HepG2 (cell line): ENCODE data around the gene LHPP. TPM values are rescaled to one million over a fixed set of nuclear protein-coding genes. Genes with fewer than 3 reads are reported as not detected.

Experiments
- FOXC1 ChIP-seq: sonication (generic); formaldehyde crosslinking; IDR thresholded peaks from 2 replicates; pipeline ENCODE4 v1.8.0; 2022; ENCODE audit warnings: mild to moderate bottlenecking, missing genetic modification reagents, borderline replicate concordance
- NR1H2 ChIP-seq: sonication (generic); formaldehyde crosslinking; IDR thresholded peaks from 2 replicates; pipeline ENCODE4 v1.8.1; 2022; ENCODE audit warnings: low read depth, missing genetic modification reagents, borderline replicate concordance
- RFXANK ChIP-seq: IDR thresholded peaks from 2 replicates; pipeline ENCODE4 v1.6.1; 2016
- TEAD2 ChIP-seq: sonication (generic); formaldehyde crosslinking; IDR thresholded peaks from 2 replicates; pipeline ENCODE4 v1.9.0; 2021; ENCODE audit warnings: missing genetic modification reagents
- ZNF333 ChIP-seq: sonication (generic); formaldehyde crosslinking; IDR thresholded peaks from 2 replicates; pipeline ENCODE4 v1.4.0; 2020; ENCODE audit warnings: mild to moderate bottlenecking, missing genetic modification reagents, borderline replicate concordance
- ZNF678 ChIP-seq: sonication (generic); formaldehyde crosslinking; IDR thresholded peaks from 2 replicates; pipeline ENCODE4 v1.4.0; 2020; ENCODE audit warnings: mild to moderate bottlenecking, missing genetic modification reagents
- polyA plus RNA-seq, 8 experiments: library from polyadenylated mRNA; depleted of rRNA in 3 of 8; stranded (reverse) in 7 of 8; unstranded in 1 of 8; fragments of >200 nt; fragmentation: Illumina TruSeq in 4 of 8; extraction: Trizol in 4 of 8; gene quantifications; 2 replicates each; pipeline versions ENCODE4 v1.2.1 to v1.2.3, GENCODE V29; 2011 to 2016; ENCODE audit warnings: low read depth in 4 of 8, missing spikeins in 1 of 8, mixed read lengths in 1 of 8; ENCODE audit not compliant: insufficient read depth in 1 of 8
- total RNA-seq, 5 experiments: library from RNA; depleted of rRNA; stranded (reverse); fragments of >200 nt; fragmentation: Illumina TruSeq; extraction: Trizol; gene quantifications; 2 replicates each; pipeline ENCODE4 v1.2.3, GENCODE V29; 2016; ENCODE audit warnings: low read depth in 1 of 5
- TF ChIP-seq, protein P1 (sequence below), 2 experiments: fragments of 450-650 bp in 1 of 2; sonication (generic) in 1 of 2; formaldehyde crosslinking in 1 of 2; IDR thresholded peaks; 2 replicates each; pipeline versions ENCODE4 v1.6.1 to v1.8.0; 2016 to 2022; ENCODE audit warnings: antibody characterized with exemption in 1 of 2, mild to moderate bottlenecking in 1 of 2, missing genetic modification reagents in 1 of 2

Gene LHPP
- total and polyA plus RNA-seq, 2 of the 13 experiments (the other 11 are each of a cell fraction or from before 2014, with no cell fraction given) = 5.2 to 13.1 TPM

- TF ChIP-seq FOXC1 (no peak), NR1H2 (no peak), RFXANK (CRISPR knock-in tag) (no peak), ZNF333 (CRISPR knock-in tag) (no peak), TEAD2 (CRISPR knock-in tag) (no peak), ZNF678 (no peak)
- TF ChIP-seq, protein P1, sequence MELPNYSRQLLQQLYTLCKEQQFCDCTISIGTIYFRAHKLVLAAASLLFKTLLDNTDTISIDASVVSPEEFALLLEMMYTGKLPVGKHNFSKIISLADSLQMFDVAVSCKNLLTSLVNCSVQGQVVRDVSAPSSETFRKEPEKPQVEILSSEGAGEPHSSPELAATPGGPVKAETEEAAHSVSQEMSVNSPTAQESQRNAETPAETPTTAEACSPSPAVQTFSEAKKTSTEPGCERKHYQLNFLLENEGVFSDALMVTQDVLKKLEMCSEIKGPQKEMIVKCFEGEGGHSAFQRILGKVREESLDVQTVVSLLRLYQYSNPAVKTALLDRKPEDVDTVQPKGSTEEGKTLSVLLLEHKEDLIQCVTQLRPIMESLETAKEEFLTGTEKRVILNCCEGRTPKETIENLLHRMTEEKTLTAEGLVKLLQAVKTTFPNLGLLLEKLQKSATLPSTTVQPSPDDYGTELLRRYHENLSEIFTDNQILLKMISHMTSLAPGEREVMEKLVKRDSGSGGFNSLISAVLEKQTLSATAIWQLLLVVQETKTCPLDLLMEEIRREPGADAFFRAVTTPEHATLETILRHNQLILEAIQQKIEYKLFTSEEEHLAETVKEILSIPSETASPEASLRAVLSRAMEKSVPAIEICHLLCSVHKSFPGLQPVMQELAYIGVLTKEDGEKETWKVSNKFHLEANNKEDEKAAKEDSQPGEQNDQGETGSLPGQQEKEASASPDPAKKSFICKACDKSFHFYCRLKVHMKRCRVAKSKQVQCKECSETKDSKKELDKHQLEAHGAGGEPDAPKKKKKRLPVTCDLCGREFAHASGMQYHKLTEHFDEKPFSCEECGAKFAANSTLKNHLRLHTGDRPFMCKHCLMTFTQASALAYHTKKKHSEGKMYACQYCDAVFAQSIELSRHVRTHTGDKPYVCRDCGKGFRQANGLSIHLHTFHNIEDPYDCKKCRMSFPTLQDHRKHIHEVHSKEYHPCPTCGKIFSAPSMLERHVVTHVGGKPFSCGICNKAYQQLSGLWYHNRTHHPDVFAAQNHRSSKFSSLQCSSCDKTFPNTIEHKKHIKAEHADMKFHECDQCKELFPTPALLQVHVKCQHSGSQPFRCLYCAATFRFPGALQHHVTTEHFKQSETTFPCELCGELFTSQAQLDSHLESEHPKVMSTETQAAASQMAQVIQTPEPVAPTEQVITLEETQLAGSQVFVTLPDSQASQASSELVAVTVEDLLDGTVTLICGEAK (IDR thresholded peaks at IDR 0.05) = no peak
- TF ChIP-seq, protein P1 (CRISPR knock-in tag; IDR thresholded peaks at IDR 0.05) = no peak
- TF ChIP-seq, all 625 proteins: peak for 0
Observed at GRCh38 chr10:124648131-124648475, 186.5 kb downstream of the LHPP start (continued).
